ENCODE measurements around the gene SLC6A13.

DNA sequence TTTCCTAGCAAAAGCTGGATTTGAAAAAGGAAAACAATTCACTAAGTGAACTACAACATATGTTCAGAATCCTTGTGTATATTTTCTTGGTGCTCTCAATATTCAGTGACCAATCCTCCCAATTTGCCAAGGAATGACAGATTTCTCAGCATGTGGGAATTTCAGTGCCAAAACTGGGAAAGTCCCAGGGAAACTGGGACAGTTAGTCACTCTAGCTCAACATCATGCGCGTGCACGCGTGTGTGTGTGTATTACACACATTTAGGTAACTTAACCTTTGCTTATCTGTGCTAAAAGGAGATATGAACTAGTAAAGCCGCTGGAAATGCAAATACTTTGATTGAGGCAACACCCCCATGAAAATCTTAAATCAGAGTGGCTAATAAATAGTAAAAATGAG lies 26.1 kb upstream of the SLC6A13 start:
- no peak for TF ChIP-seq JUND (IDR thresholded peaks at IDR 0.05)
- no peak for TF ChIP-seq CTCF (IDR thresholded peaks at IDR 0.05; ENCODE audit: low read depth, low read length, missing input control)
- TF ChIP-seq, protein P1, sequence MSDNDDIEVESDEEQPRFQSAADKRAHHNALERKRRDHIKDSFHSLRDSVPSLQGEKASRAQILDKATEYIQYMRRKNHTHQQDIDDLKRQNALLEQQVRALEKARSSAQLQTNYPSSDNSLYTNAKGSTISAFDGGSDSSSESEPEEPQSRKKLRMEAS (IDR thresholded peaks at IDR 0.05): no peak
- TF ChIP-seq, protein P2, sequence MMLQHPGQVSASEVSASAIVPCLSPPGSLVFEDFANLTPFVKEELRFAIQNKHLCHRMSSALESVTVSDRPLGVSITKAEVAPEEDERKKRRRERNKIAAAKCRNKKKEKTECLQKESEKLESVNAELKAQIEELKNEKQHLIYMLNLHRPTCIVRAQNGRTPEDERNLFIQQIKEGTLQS (IDR thresholded peaks at IDR 0.05): no peak
- TF ChIP-seq GABPA (IDR thresholded peaks at IDR 0.05 in 1 of 2, conservative IDR thresholded peaks at IDR 0.05 in 1 of 2): no peak
- TF ChIP-seq, protein P3, sequence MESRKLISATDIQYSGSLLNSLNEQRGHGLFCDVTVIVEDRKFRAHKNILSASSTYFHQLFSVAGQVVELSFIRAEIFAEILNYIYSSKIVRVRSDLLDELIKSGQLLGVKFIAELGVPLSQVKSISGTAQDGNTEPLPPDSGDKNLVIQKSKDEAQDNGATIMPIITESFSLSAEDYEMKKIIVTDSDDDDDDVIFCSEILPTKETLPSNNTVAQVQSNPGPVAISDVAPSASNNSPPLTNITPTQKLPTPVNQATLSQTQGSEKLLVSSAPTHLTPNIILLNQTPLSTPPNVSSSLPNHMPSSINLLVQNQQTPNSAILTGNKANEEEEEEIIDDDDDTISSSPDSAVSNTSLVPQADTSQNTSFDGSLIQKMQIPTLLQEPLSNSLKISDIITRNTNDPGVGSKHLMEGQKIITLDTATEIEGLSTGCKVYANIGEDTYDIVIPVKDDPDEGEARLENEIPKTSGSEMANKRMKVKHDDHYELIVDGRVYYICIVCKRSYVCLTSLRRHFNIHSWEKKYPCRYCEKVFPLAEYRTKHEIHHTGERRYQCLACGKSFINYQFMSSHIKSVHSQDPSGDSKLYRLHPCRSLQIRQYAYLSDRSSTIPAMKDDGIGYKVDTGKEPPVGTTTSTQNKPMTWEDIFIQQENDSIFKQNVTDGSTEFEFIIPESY (IDR thresholded peaks at IDR 0.05): no peak
- TF ChIP-seq TAF1 (conservative IDR thresholded peaks at IDR 0.05): no peak
- no peak for TF ChIP-seq YY1 (IDR thresholded peaks at IDR 0.05)
- no peak for TF ChIP-seq HNF4G (IDR thresholded peaks at IDR 0.05)
- TF ChIP-seq RXRA (IDR thresholded peaks at IDR 0.05): peak in 1 of 2 donors; percentile 4
- TF ChIP-seq, protein P4, sequence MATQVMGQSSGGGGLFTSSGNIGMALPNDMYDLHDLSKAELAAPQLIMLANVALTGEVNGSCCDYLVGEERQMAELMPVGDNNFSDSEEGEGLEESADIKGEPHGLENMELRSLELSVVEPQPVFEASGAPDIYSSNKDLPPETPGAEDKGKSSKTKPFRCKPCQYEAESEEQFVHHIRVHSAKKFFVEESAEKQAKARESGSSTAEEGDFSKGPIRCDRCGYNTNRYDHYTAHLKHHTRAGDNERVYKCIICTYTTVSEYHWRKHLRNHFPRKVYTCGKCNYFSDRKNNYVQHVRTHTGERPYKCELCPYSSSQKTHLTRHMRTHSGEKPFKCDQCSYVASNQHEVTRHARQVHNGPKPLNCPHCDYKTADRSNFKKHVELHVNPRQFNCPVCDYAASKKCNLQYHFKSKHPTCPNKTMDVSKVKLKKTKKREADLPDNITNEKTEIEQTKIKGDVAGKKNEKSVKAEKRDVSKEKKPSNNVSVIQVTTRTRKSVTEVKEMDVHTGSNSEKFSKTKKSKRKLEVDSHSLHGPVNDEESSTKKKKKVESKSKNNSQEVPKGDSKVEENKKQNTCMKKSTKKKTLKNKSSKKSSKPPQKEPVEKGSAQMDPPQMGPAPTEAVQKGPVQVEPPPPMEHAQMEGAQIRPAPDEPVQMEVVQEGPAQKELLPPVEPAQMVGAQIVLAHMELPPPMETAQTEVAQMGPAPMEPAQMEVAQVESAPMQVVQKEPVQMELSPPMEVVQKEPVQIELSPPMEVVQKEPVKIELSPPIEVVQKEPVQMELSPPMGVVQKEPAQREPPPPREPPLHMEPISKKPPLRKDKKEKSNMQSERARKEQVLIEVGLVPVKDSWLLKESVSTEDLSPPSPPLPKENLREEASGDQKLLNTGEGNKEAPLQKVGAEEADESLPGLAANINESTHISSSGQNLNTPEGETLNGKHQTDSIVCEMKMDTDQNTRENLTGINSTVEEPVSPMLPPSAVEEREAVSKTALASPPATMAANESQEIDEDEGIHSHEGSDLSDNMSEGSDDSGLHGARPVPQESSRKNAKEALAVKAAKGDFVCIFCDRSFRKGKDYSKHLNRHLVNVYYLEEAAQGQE (IDR thresholded peaks at IDR 0.05): no peak
- TF ChIP-seq RAD21 (IDR thresholded peaks at IDR 0.05): peak in 1 of 2 donors; percentile 16
- no peak for TF ChIP-seq EGR1 (IDR thresholded peaks at IDR 0.05; ENCODE audit: low read depth in 2 of 2)
- TF ChIP-seq FOXA1 (IDR thresholded peaks at IDR 0.05): no peak

Measured in liver (tissue), 3 donors.